Ishikawa (cell line): ENCODE data around the gene OR51A2.

Experiments used
- CEBPB ChIP-seq: IDR thresholded peaks from 2 replicates; pipeline ENCODE4 v1.6.1; 2012
- CREB1 ChIP-seq: IDR thresholded peaks from 2 replicates; pipeline ENCODE4 v1.6.1; 2012; ENCODE audit warnings: low read depth
- EGR1 ChIP-seq: IDR thresholded peaks from 2 replicates; pipeline ENCODE4 v1.6.1; 2012
- EP300 ChIP-seq: IDR thresholded peaks from 2 replicates; pipeline ENCODE4 v1.6.1; 2012; ENCODE audit warnings: borderline replicate concordance
- FOXM1 ChIP-seq: IDR thresholded peaks from 2 replicates; pipeline ENCODE4 v1.6.1; 2012; ENCODE audit warnings: low read depth, borderline replicate concordance
- NFIC ChIP-seq: IDR thresholded peaks from 2 replicates; pipeline ENCODE4 v1.6.1; 2012
- RAD21 ChIP-seq: IDR thresholded peaks from 2 replicates; pipeline ENCODE4 v1.6.1; 2012; ENCODE audit warnings: low read depth
- REST ChIP-seq: IDR thresholded peaks from 2 replicates; pipeline ENCODE4 v1.6.1; 2012; ENCODE audit warnings: low read depth, mild to moderate bottlenecking
- TAF1 ChIP-seq: IDR thresholded peaks from 2 replicates; pipeline ENCODE4 v1.6.1; 2012; ENCODE audit warnings: low read depth, mild to moderate bottlenecking
- TCF12 ChIP-seq: IDR thresholded peaks from 2 replicates; pipeline ENCODE4 v1.6.1; 2012; ENCODE audit warnings: low read depth
- TEAD4 ChIP-seq: IDR thresholded peaks from 2 replicates; pipeline ENCODE4 v1.6.1; 2012
- YY1 ChIP-seq: IDR thresholded peaks from 2 replicates; pipeline ENCODE4 v1.6.1; 2012; ENCODE audit warnings: low read depth
- ZBTB7A ChIP-seq: IDR thresholded peaks from 2 replicates; pipeline ENCODE4 v1.6.1; 2012; ENCODE audit warnings: low read depth
- TF ChIP-seq, protein P1 (sequence below): IDR thresholded peaks from 2 replicates; pipeline ENCODE4 v1.6.1; 2012
- TF ChIP-seq, protein P2 (sequence below): IDR thresholded peaks from 2 replicates; pipeline ENCODE4 v1.6.1; 2012

OR51A2 gene

GRCh38 chr11:4957396-4957795, 1.9 kb upstream of the OR51A2 start:
- TF ChIP-seq REST (no peak), EP300 (no peak), CREB1 (no peak)

GRCh38 chr11:4947505-4947904, 8.0 kb downstream of the OR51A2 start, which contains the start of gene OR51A4:
OR51A4 (minus strand) TSS chr11:4947605; CDS start chr11:4947100, 505 bp downstream.
- TF ChIP-seq TEAD4: no peak
- TF ChIP-seq, protein P1, sequence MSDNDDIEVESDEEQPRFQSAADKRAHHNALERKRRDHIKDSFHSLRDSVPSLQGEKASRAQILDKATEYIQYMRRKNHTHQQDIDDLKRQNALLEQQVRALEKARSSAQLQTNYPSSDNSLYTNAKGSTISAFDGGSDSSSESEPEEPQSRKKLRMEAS: no peak

DNA sequence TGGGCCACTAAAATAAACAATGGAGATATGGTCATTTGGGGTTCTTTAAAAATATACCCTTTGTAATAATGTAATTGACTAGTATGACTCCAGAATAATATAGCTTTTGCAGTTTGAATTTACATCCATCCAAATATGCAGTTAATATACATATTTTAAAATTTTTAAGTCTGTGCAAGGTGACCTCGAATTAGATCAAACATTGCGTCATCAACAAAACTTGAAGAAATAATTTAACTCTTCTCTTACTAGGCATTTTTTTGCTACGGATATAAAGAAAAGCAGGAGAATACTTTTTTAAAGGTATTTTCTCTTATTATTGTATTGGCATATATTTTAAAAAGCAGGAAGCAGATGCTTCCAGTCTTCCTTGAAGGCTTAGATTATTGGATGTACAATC, 18.8 kb downstream of the OR51A2 start:
- TF ChIP-seq REST (no peak), CEBPB (no peak), RAD21 (no peak), FOXM1 (no peak), EGR1 (no peak), YY1 (no peak), TEAD4 (no peak), EP300 (no peak), TAF1 (no peak)
- TF ChIP-seq, protein P1: no peak
- TF ChIP-seq, protein P2, sequence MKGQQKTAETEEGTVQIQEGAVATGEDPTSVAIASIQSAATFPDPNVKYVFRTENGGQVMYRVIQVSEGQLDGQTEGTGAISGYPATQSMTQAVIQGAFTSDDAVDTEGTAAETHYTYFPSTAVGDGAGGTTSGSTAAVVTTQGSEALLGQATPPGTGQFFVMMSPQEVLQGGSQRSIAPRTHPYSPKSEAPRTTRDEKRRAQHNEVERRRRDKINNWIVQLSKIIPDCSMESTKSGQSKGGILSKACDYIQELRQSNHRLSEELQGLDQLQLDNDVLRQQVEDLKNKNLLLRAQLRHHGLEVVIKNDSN: no peak

GRCh38 chr11:4932751-4933150, 22.8 kb downstream of the OR51A2 start:
- TF ChIP-seq NFIC (no peak), CEBPB (no peak)

DNA sequence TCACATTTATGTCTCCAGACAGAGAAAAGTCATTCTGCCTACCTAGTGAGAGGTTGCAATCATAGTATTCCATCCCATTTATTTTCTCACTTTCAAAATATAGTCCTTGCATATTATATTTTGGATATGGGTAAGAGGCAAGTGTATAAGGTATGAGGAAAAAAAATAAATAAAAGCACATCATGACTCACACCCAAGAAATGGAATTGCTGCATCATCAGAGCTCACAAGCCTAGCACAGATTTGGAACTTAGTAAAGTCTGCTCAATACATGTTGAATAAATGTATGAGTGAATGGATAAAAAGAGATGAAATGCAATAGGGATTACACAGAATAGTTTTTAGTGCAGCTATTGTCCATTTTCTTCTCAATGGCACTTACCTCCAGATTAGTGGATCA, 28.9 kb downstream of the OR51A2 start:
- TF ChIP-seq REST (no peak), NFIC (no peak), CEBPB (no peak), TEAD4 (no peak), CREB1 (no peak), EGR1 (no peak), EP300 (no peak), FOXM1 (no peak), TCF12 (no peak), YY1 (no peak), TAF1 (no peak), ZBTB7A (no peak), RAD21 (no peak)
- TF ChIP-seq, protein P1: no peak
- TF ChIP-seq, protein P2: no peak

DNA sequence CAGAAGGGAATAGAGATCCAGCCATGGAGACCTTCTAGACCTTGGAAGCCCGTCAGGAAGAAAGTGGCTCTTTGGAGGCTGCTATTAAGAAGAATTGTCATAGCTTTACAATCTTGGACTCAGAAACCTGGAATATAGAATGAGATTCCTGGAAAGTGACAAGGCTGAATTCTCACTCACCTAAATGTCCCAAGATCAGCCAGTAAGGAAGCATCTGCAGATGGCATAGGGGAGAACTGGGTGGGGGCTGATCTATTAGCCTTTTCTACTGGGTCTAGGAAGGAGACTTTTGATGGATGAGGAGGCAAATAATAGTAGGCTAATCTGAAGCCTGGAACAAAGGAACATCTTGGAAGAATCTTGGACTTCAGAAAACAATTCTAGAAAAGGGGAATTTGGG, 31.3 kb downstream of the OR51A2 start, which contains the start of gene OR51G1:
Gene OR51G1, minus strand, starts transcription at position 101 of the 400 bp plus-strand sequence. Its CDS starts 0 bp downstream, at position 101.
- no peak for TF ChIP-seq FOXM1
- TF ChIP-seq, protein P2: no peak
- no peak for TF ChIP-seq CEBPB
- TF ChIP-seq TEAD4: no peak
- TF ChIP-seq, protein P1: no peak
- no peak for TF ChIP-seq YY1
